K562 (cell line): ENCODE measurements around the gene SCAMP2. TPM values are rescaled to one million over a fixed set of nuclear protein-coding genes. Genes with fewer than 3 reads are reported as not detected.
"Not testable (repeated sequence)": the region's sequence is repeated elsewhere in the genome, so short reads cannot be mapped to it uniquely, and the experiment has no call there.

Source experiments
- ATAC-seq: fragments of 200-7000 bp; cut with Tn5 transposase; 3 replicates; pipeline ENCODE4 v1.9.1; 2020; ENCODE audit warnings: moderate library complexity
- BruUV-seq: library from RNA; stranded (reverse); fragments of 400-500 nt; replicated peaks from 2 replicates; lab custom pipeline; 2021; lab: Mats Ljungman, UMichigan
- CTCF ChIA-PET: fragments of 300-600 bp; formaldehyde crosslinking; extraction: SDS; loops from one replicate; lab custom pipeline; 2021; ENCODE audit warnings: low intra/inter-chr PET ratio; lab: Yijun Ruan, JAX
- POLR2A ChIA-PET: fragments of 300-600, 350-650 bp; sonication (Branson Sonifier 250); formaldehyde crosslinking; extraction: SDS; loops from one replicate; lab custom pipeline; 2021; ENCODE audit warnings: antibody characterized with exemption, inconsistent platforms; lab: Yijun Ruan, JAX
- DNase-seq, 4 experiments: peaks; one replicate each; pipeline versions ENCODE4 v3.0.0 to v3.0.0-alpha.2; 2011 to 2018; ENCODE audit warnings: low spot score in 3 of 4, mixed read lengths in 3 of 4; ENCODE audit errors: extremely low read depth in 1 of 4
- FAIRE-seq: peaks from 2 replicates; lab custom pipeline; 2011; peaks lifted over from hg19 to GRCh38; lab: Jason Lieb, UNC
- H2AFZ ChIP-seq: 2 replicates; pipeline ENCODE4 v1.6.0; 2011; ENCODE audit warnings: low read depth, low read length, control low read depth, inconsistent platforms
- H3K27ac ChIP-seq: fragments of 200-600 bp; 3 replicates; pipeline ENCODE4 v1.8.0; 2011; ENCODE audit warnings: low read depth, mild to moderate bottlenecking, control low read depth, inconsistent platforms, low read length, moderate library complexity, mixed read lengths; ENCODE audit errors: extremely low read depth
- H3K27me3 ChIP-seq, 2 experiments: fragments of 300-600 bp in 1 of 2; 2 replicates in 1 of 2; 3 replicates in 1 of 2; pipeline versions ENCODE4 v1.6.0 to v1.8.0; 2011; ENCODE audit warnings: inconsistent platforms in 2 of 2, low read length in 2 of 2, mild to moderate bottlenecking in 1 of 2, mixed read lengths in 1 of 2, moderate library complexity in 1 of 2; ENCODE audit not compliant: control insufficient read depth in 2 of 2, insufficient read depth in 2 of 2
- H3K36me3 ChIP-seq: fragments of 300-600 bp; 3 replicates; pipeline ENCODE4 v1.8.0; 2011; ENCODE audit warnings: mild to moderate bottlenecking, low read length, inconsistent platforms; ENCODE audit not compliant: control insufficient read depth, insufficient read depth
- H3K4me1 ChIP-seq, 2 experiments: fragments of 200-600 bp in 1 of 2; replicated peaks in 1 of 2; 2 replicates in 1 of 2; 3 replicates in 1 of 2; pipeline versions ENCODE4 v1.5.1 to v1.8.0; 2011; ENCODE audit warnings: inconsistent platforms in 2 of 2, low read length in 2 of 2, mild to moderate bottlenecking in 1 of 2, mixed read lengths in 1 of 2, moderate library complexity in 1 of 2; ENCODE audit not compliant: control insufficient read depth in 2 of 2, insufficient read depth in 2 of 2
- H3K4me2 ChIP-seq: 2 replicates; pipeline ENCODE4 v1.6.1; 2011; ENCODE audit warnings: low read length, control low read depth, inconsistent platforms, mixed read lengths; ENCODE audit not compliant: insufficient read depth
- H3K4me3 ChIP-seq: fragments of 200-600 bp; sonication (generic), shearing (Covaris generic); 2 replicates; pipeline ENCODE4 v1.5.1; 2016; ENCODE audit warnings: control low read depth, inconsistent platforms
- H3K79me2 ChIP-seq: fragments of 200-600 bp; 3 replicates; pipeline ENCODE4 v1.8.0; 2011; ENCODE audit warnings: low read length, inconsistent platforms; ENCODE audit not compliant: control insufficient read depth, insufficient read depth
- H3K9ac ChIP-seq, 2 experiments: 2 replicates each; pipeline versions ENCODE4 v1.6.0 to v1.6.1; 2011; ENCODE audit warnings: low read depth in 2 of 2, low read length in 2 of 2, control low read depth in 1 of 2, inconsistent platforms in 1 of 2, mild to moderate bottlenecking in 1 of 2, mixed read lengths in 1 of 2; ENCODE audit not compliant: insufficient read depth in 1 of 2
- H3K9me1 ChIP-seq: one replicate; pipeline ENCODE4 v1.6.0; 2011; ENCODE audit warnings: inconsistent platforms, mild to moderate bottlenecking, low read length, moderate library complexity; ENCODE audit not compliant: control insufficient read depth, insufficient read depth
- H3K9me3 ChIP-seq: replicated peaks from 2 replicates; pipeline ENCODE4 v1.5.1; 2011; ENCODE audit warnings: low read depth, low read length, inconsistent platforms; ENCODE audit not compliant: control insufficient read depth, insufficient read depth
- H4K20me1 ChIP-seq: replicated peaks from 2 replicates; pipeline ENCODE4 v1.6.1; 2011; ENCODE audit warnings: low read length, inconsistent platforms, mixed read lengths; ENCODE audit not compliant: control insufficient read depth, insufficient read depth
- NR4A1 ChIP-seq, 2 experiments: fragments of 250-450 bp in 1 of 2; fragments of 450-650 bp in 1 of 2; sonication (Bioruptor Pico) in 1 of 2; IDR thresholded peaks; 2 replicates each; pipeline versions ENCODE4 v1.4.0 to v1.6.1; 2016 to 2020; ENCODE audit warnings: mild to moderate bottlenecking in 2 of 2, missing compliant biosample characterization in 1 of 2, missing genetic modification characterization in 1 of 2, moderate library complexity in 1 of 2
- POLR2A ChIP-seq: fragments of 450-650 bp; conservative IDR thresholded peaks from 2 replicates; pipeline ENCODE4 v1.6.1; 2016
- POLR2B ChIP-seq: fragments of 450-650 bp; IDR thresholded peaks from 2 replicates; pipeline ENCODE4 v1.6.1; 2018; ENCODE audit warnings: low read depth; ENCODE audit not compliant: partially characterized antibody
- POLR2G ChIP-seq: fragments of 200-400 bp; formaldehyde crosslinking; IDR thresholded peaks from 2 replicates; pipeline ENCODE4 v1.6.1; 2017; ENCODE audit warnings: low read depth, mild to moderate bottlenecking, antibody characterized with exemption, low read length, moderate library complexity
- SMARCA4 ChIP-seq: fragments of 450-650 bp; IDR thresholded peaks from 2 replicates; pipeline ENCODE4 v1.6.1; 2016
- SUPT5H ChIP-seq: fragments of 450-650 bp; IDR thresholded peaks from 2 replicates; pipeline ENCODE4 v1.6.1; 2016
- WGBS: fragments of 100-300 bp; shearing (Covaris generic); methylation state at CpG from one replicate; pipeline ENCODE4 v1.1.6; 2016; ENCODE audit warnings: low coverage, mixed read lengths; ENCODE audit not compliant: insufficient coverage; ENCODE audit errors: missing lambda C conversion rate; 5-methylcytosine and 5-hydroxymethylcytosine counted together
- in situ Hi-C: fragments of 300-500 bp; cut with MboI; formaldehyde crosslinking; loops from 4 replicates; pipeline ENCODE4 v1.15.0; 2018; ENCODE audit warnings: inconsistent platforms, mixed read lengths
- intact Hi-C: fragments of 100-400 bp; cut with micrococcal nuclease; formaldehyde crosslinking; loops from 2 replicates; pipeline ENCODE4 v1.14.2; 2022
- polyA plus RNA-seq, 8 experiments: library from polyadenylated mRNA; depleted of rRNA in 4 of 8; stranded (reverse) in 5 of 8; unstranded in 3 of 8; fragments of >200 nt; fragmentation: Nextera tagmentation in 2 of 8; fragmentation: Illumina TruSeq in 1 of 8; extraction: Ambion mirVana in 2 of 8; extraction: Trizol in 1 of 8; gene quantifications; 2 replicates each; pipeline versions ENCODE4 v1.2.1 to v1.2.3, GENCODE V29; 2011 to 2014; ENCODE audit warnings: inconsistent platforms in 1 of 8, missing spikeins in 1 of 8
- total RNA-seq, 7 experiments: library from RNA; depleted of rRNA in 6 of 7; stranded (reverse); fragments of >200 nt in 6 of 7; fragmentation: Illumina TruSeq in 2 of 7; extraction: Trizol in 2 of 7; gene quantifications; 2 replicates each; pipeline versions ENCODE4 v1.2.1 to v1.2.3, GENCODE V29; 2011 to 2021; ENCODE audit warnings: low replicate concordance in 1 of 7
- TF ChIP-seq, protein P1 (sequence below): IDR thresholded peaks from 2 replicates; pipeline ENCODE4 v1.6.1; 2011; ENCODE audit not compliant: insufficient read length; ENCODE audit errors: extremely low read depth
- TF ChIP-seq, protein P2 (sequence below): sonication (generic); formaldehyde crosslinking; IDR thresholded peaks from 2 replicates; pipeline ENCODE4 v1.8.1; 2022; ENCODE audit warnings: missing genetic modification reagents
- TF ChIP-seq, protein P3 (sequence below): sonication (generic); formaldehyde crosslinking; IDR thresholded peaks from 2 replicates; pipeline ENCODE4 v1.8.1; 2023; ENCODE audit warnings: missing genetic modification reagents, mild to moderate bottlenecking, borderline replicate concordance

The SCAMP2 gene
- total and polyA plus RNA-seq, 9 of the 15 experiments (the other 6 are each of a cell fraction or from before 2014, with no cell fraction given): 5.9 to 61.1 (median 20.1) TPM

DNA sequence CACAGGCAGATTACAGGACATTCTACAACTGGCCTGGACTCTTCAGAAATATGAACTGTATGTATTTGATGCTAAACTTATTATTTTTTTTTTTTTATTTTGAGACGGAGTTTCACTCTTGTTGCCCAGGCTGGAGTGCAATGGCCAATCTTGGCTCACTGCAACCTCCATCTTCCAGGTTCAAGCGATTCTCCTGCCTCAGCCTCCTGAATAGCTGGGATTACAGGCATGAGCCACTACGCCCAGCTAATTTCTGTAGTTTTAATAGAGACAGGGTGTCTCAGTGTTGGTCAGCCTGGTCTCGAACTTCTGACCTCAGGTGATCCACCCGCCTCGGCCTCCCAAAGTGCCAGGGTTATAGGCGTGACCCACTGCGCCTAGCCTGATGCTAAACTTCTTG is 40.6 kb upstream of the SCAMP2 start:
- 94% methylated on average over 8 of the region's 8 CpGs for WGBS
- BruUV-seq, H3K4me1 ChIP-seq, H3K27ac ChIP-seq, H3K27me3 ChIP-seq, in situ Hi-C loops, H3K9me3 ChIP-seq, CTCF ChIA-PET, ATAC-seq, H2AFZ ChIP-seq, intact Hi-C loops, FAIRE-seq, H3K79me2 ChIP-seq, H3K4me2 ChIP-seq, H4K20me1 ChIP-seq, H3K9ac ChIP-seq, H3K4me3 ChIP-seq, DNase-seq, H3K9me1 ChIP-seq: not testable (repeated sequence)
- H3K36me3 ChIP-seq: peaks cover 67% of the 10 kb centered on the region
- peak; percentile 56; the same call in 1 of the 2 replicates for TF ChIP-seq POLR2A
- TF ChIP-seq SUPT5H: 0 out of 2 replicates have a peak, but pooled peaks have one; percentile 57
- POLR2A ChIA-PET: interaction anchor here (0.7 to 3.7 kb wide), 6 partner anchors 8 to 30 kb away, joined by 3 to 24 read pairs (median 4); no protein-coding TSS in a partner anchor

DNA sequence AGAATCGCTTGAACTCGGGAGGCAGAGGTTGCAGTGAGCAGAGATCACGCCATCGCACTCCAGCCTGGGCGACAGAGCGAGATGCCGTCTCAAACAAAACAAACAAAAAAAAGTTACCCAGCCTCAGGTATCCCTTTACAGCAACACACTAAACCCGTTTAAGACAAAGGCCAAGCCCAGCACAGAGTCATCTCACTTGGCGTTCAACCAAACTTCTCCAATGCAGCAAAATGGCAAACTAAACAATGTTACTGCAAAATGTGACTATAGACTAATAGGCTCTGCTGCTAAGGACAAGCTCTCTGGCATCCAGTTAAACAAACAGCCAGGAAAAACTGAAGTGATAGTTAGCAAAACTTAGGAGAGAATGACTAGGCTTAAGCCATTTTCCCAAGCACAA is 39.9 kb upstream of the SCAMP2 start:
- H4K20me1 ChIP-seq: no peaks in the 10 kb centered on the region
- no peak overlapping the region for H3K27ac ChIP-seq
- H3K9me3 ChIP-seq: no peaks in the 10 kb centered on the region
- peaks cover 0 to 4% of the 10 kb centered on the region in 2 experiments; a peak in 1 of 5 replicates for H3K4me1 ChIP-seq
- H3K27me3 ChIP-seq: no peaks in the 10 kb centered on the region
- no TSS peak for BruUV-seq
- no peaks in the 10 kb centered on the region for H3K79me2 ChIP-seq
- H2AFZ ChIP-seq: no peak overlapping the region
- H3K36me3 ChIP-seq: peaks cover 59% of the 10 kb centered on the region
- no peak overlapping the region for H3K9ac ChIP-seq
- no peak for DNase-seq
- H3K9me1 ChIP-seq: no peaks in the 10 kb centered on the region
- ChIA-PET CTCF (no interaction called here), POLR2A (interaction anchor here (1.0 to 3.7 kb wide), 5 partner anchors 8 to 12 kb away, joined by 3 to 24 read pairs (median 4); no protein-coding TSS in a partner anchor)
- 88% methylated on average over 9 of the region's 9 CpGs for WGBS
- no peak overlapping the region for H3K4me3 ChIP-seq
- H3K4me2 ChIP-seq: no peak overlapping the region
- intact Hi-C loops (no loop called here), in situ Hi-C loops (no loop called here)
- peak; percentile 24; the same call in 2 of the 3 replicates for ATAC-seq
- no peak for FAIRE-seq
- peak; percentile 16; the same call in 1 of the 2 replicates for TF ChIP-seq POLR2G
- TF ChIP-seq, protein P1, sequence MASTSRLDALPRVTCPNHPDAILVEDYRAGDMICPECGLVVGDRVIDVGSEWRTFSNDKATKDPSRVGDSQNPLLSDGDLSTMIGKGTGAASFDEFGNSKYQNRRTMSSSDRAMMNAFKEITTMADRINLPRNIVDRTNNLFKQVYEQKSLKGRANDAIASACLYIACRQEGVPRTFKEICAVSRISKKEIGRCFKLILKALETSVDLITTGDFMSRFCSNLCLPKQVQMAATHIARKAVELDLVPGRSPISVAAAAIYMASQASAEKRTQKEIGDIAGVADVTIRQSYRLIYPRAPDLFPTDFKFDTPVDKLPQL: no peak
- no peak for TF ChIP-seq SMARCA4
- TF ChIP-seq, protein P2, sequence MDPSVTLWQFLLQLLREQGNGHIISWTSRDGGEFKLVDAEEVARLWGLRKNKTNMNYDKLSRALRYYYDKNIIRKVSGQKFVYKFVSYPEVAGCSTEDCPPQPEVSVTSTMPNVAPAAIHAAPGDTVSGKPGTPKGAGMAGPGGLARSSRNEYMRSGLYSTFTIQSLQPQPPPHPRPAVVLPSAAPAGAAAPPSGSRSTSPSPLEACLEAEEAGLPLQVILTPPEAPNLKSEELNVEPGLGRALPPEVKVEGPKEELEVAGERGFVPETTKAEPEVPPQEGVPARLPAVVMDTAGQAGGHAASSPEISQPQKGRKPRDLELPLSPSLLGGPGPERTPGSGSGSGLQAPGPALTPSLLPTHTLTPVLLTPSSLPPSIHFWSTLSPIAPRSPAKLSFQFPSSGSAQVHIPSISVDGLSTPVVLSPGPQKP: no peak
- TF ChIP-seq, protein P3, sequence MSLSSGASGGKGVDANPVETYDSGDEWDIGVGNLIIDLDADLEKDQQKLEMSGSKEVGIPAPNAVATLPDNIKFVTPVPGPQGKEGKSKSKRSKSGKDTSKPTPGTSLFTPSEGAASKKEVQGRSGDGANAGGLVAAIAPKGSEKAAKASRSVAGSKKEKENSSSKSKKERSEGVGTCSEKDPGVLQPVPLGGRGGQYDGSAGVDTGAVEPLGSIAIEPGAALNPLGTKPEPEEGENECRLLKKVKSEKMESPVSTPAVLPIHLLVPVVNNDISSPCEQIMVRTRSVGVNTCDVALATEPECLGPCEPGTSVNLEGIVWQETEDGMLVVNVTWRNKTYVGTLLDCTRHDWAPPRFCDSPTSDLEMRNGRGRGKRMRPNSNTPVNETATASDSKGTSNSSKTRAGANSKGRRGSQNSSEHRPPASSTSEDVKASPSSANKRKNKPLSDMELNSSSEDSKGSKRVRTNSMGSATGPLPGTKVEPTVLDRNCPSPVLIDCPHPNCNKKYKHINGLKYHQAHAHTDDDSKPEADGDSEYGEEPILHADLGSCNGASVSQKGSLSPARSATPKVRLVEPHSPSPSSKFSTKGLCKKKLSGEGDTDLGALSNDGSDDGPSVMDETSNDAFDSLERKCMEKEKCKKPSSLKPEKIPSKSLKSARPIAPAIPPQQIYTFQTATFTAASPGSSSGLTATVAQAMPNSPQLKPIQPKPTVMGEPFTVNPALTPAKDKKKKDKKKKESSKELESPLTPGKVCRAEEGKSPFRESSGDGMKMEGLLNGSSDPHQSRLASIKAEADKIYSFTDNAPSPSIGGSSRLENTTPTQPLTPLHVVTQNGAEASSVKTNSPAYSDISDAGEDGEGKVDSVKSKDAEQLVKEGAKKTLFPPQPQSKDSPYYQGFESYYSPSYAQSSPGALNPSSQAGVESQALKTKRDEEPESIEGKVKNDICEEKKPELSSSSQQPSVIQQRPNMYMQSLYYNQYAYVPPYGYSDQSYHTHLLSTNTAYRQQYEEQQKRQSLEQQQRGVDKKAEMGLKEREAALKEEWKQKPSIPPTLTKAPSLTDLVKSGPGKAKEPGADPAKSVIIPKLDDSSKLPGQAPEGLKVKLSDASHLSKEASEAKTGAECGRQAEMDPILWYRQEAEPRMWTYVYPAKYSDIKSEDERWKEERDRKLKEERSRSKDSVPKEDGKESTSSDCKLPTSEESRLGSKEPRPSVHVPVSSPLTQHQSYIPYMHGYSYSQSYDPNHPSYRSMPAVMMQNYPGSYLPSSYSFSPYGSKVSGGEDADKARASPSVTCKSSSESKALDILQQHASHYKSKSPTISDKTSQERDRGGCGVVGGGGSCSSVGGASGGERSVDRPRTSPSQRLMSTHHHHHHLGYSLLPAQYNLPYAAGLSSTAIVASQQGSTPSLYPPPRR: no peak
- TF ChIP-seq NR4A1 (CRISPR knock-in tag; IDR thresholded peaks at IDR 0.05): no peak
- no peak for TF ChIP-seq NR4A1 (tag; IDR thresholded peaks at IDR 0.05)
- TF ChIP-seq POLR2B: peak; percentile 19
